Stimulated activated CD4-positive, alpha-beta T cell treated with anti-CD3 and anti-CD28 coated beads, Interleukin-1b, Interleukin-23, amount 100 ng/mL, for 24 hours (primary cell): ENCODE measurements around the gene TNFRSF19.

Source experiments
- DNase-seq, 4 experiments: peaks; one replicate each; pipeline ENCODE4 v3.0.0-alpha.2; 2020; ENCODE audit warnings: low read depth in 4 of 4, low spot score in 1 of 4

The TNFRSF19 gene

GRCh38 chr13:23600534-23600933 is 30.3 kb downstream of the TNFRSF19 start:
- DNase-seq = no peak

GRCh38 chr13:23605831-23606230 is 35.6 kb downstream of the TNFRSF19 start:
- DNase-seq = no peak

DNA sequence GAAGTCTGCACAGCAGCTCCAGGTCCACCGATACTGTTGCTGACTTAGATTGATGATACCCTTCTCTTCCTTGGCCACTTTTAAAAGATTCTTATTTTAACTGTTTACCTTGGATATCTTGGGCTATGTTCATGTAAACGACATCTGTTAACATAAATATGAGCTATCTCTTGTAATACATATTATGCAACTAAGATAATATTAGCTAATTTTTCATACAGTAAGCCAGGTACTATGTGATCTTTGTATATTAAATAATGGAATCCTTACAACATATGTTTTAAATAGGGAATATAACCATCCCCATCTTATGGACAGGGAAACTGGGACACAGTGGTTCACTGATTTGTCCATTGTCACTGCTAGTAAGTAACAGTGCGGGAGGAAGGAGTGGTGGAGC is 37.9 kb downstream of the TNFRSF19 start:
- DNase-seq = no peak

GRCh38 chr13:23608701-23609413 is 38.6 kb downstream of the TNFRSF19 start:
- no peak for DNase-seq

DNA sequence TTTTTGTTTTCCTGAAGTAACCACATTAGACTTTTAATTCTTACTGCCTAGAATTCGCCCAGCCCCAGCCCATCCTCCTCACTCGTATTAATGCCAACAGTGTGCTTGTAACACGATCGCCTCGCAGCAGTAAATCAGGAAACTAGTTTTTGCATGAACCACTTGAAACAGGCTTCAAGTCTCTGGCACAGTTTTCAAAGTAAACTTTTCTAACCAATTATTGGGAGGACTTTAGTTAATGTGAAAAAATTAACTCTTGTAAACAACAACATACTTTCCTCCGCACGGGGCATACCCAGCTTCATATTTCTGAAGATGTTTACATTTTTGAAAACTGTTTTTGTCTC is 39.2 kb downstream of the TNFRSF19 start:
- DNase-seq = no peak

GRCh38 chr13:23609874-23610576 is 39.8 kb downstream of the TNFRSF19 start:
- no peak for DNase-seq

DNA sequence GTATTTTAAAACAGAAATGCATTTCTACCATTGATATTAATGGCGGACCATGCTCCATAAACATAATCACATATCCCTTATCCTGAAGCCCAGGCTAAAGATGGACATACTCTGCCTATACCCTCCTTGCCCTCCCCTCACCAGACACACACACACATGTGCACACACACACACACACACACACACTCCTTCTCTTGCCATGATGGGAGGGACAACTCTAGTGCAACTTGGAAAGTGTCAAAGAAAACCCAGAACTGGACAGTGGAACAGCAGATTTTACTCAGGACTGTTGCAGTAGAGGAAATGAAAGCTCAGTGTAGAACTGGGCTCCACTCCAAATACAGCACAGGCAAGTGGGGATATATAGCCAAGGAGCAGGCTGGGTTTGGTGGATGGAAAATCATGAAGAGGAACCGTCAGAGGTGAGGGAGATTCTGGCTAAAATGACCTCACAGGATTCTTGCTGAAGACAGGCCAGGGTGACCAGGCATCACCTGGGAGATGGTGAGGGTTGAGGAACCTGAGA is 40.8 kb downstream of the TNFRSF19 start:
- DNase-seq = no peak

GRCh38 chr13:23612182-23612581 is 42.0 kb downstream of the TNFRSF19 start:
- DNase-seq = no peak

DNA sequence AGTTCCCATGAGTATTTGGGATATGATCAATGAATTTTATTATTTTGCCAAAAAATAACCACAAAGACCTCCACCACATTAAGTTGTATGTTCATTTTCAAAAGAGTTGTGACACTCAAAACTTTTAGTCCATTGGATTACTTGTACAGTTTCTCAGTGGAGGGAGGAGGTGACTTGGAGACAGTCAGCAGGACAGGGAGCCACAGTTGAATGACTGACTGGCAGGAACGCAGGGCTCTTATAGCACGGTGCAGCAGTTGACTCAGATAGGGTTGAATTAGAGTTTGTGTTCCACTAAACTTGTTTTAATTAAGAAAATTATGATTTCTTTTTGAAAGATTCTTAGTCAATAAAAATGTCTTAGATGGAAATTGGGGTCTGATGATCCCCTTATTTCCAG is 42.5 kb downstream of the TNFRSF19 start:
- no peak for DNase-seq

- DNase-seq = no peak
These were observed 43.4 kb downstream of the TNFRSF19 start for GRCh38 chr13:23613596-23613995.

GRCh38 chr13:23615395-23616081 is 45.3 kb downstream of the TNFRSF19 start:
- no peak for DNase-seq

DNA sequence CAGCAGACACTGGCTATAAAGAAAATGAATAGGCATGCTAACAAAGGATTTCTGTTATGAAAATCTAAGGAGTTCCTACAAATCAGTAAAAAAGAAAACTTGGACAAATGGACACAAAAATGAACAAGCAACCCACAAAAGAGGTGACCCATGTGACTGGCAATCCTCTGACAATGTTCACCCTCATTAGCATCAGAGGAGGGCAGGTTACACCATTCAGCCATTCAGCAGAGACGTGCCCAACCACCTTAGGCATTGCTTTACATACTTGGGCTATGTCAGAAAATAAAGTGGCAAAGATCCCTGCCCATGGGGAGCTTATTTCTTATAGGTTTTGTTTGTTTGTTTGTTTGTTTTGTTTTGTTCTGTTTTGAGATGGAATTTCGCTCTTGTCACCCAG is 46.0 kb downstream of the TNFRSF19 start:
- no peak for DNase-seq

DNA sequence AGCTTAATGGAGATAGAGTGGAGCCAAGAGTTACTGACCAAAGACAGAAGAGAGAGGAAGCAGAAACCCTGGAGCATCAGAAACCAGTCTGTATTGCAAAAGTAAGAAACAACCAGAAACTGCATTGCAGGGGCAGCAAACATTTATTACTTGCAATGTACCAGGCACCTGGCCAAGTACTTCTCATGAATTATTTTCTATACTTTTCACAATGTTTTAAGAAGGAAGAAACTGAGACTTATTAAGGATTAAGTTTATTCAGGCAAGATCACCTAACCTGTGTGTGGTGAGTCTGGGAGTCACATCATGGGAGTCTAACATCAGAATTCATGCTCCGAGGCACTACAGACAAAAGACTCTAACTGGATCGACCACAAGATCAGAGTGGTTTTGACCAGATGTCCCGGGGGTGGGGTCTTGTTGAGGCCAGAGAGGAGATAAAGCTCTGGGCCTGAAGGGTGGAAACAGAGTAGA is 47.4 kb downstream of the TNFRSF19 start:
- no peak for DNase-seq

DNA sequence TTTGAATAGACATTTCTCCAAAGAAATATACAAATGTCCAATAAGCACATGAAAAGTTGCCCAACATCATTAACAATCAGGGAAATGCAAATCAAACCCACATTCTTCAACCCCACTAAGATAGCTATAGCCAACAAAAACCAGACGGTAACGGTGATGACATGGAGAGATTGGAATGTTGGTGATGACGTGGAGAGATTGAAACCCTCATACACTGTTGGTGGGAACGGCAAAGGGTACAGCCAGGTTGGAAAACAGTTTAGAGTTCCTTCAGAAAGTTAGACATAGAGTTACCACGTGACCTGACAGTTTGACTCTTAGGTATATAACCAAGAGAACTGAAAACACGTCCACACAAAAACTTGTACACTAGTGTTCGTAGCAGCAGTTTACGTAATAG is 48.1 kb downstream of the TNFRSF19 start:
- no peak for DNase-seq

DNA sequence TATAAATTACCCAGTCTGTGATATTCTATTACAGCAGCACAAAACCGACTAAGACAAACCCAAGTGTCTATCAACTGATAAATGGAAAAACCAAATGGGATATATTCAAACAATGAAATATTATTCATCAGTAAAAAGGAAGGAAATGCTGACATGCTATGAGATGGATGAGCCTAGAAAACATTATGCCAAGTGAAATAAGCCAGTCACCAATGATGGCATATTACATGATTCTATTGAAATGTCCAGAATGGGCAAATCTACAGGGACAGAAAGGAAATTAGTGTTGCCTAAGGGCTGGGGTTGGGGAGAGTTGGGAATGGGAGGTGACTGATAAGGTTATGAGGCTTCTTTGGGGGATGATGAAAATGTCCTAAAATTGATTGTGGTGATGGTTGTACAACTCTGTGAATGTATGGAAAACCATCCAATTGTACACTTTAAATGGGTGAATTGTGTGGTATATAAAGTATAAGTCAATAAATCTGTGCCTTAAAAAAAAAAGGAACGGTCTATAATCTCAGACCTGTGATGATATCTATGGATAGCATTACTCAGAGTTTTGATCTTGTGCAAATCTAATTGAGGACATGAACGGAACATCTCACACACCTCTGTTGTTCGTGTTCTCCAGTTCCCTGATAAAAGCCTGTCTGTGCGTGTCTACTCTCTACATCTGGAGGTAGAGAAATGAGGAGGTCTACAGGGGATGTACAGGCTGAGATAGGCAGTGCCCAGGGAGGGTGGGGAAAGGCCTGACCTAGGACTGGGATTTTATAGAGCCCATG is 49.0 kb downstream of the TNFRSF19 start:
- DNase-seq = no peak

DNA sequence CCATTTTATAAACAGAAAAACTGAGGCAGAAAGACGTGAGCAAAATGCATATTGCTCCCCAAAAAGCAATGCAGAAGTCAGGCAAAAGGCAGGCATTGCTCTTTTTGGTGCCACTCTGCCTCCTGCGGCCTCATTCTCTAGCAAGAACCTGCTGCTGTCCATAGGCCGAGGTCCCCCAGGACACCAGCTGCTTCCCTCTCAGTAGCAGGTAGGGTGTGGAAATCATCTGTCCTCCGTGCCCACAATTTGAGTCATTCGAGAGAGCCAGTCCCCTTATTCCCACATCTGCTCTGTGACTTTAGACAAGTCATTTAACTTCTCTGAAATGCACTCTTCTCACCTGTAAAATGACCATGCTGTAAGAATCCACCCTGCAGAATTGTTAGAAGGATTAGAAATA is 50.0 kb downstream of the TNFRSF19 start:
- no peak for DNase-seq

DNA sequence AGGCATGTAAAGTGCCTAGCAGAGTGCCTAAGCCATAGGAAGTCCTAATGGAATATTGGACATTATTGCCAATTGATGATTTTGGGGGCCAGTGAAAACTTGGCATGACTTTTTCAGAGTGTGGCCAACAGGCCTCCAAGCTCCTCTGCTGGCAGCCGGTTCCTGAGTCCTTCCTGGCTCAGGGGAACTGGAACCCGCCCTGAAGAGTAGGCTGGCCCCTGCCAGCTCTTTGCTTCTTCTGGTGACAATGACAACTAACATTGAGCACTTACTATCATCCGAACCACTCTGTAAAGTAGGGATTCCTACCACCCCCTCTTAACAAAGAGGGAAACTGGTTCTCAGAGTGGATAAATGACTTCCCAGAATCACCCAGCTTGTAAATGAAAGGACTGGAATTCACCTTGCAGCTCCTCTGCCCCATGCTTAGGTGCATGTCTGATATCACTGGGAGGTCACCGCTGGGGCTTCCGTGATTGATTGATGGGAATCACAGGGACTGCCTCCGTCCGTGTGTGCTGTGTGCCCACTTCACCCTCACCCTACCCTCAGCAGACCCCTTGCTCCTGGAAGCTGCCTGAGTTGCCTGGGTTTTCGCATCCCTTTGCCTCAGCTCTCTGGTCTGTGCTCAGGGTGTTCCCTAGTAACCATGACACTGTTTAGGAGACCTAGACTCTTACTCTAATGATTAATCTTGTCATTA is 50.6 kb downstream of the TNFRSF19 start:
- DNase-seq = no peak

DNA sequence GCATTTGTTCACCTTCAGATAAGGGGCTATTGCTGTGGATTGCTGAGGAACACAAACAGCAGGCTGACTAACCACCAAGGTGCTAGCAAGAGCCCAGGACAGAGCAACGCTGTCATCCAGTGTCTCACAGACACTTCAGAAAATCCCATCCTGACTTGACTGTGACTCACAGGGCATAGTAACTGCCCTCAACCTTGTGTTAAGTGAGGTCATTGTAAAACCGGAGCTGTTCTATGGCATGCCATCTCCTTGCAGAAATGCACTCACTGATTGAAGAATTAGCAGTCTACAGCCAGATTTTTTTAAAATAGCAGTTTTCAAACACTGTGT is 51.1 kb downstream of the TNFRSF19 start:
- no peak for DNase-seq

- no peak for DNase-seq
These were observed 52.8 kb downstream of the TNFRSF19 start for GRCh38 chr13:23622985-23623384.

DNA sequence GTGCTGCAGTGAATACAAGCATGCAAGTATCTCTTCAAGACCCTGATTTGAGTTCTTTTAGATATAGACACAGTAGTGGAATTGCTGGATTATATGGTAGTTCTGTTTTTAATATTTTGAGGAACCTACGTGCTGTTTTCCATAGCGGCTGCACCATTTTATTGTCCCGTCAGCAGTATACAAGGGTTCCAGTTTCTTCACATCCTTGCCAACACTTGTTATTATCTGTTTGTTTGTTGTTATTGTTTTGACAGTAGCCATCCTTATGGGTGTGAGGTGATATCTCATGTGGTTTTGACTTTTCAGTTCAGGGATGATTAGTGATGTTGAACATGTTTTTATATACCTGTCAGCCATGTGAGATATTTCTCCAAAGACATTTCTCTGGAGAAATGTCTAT is 53.2 kb downstream of the TNFRSF19 start:
- DNase-seq = no peak

- no peak for DNase-seq
These were observed 56.5 kb downstream of the TNFRSF19 start for GRCh38 chr13:23626700-23627099.
